ENCODE measurements around the gene CD34. TPM values are rescaled to one million over a fixed set of nuclear protein-coding genes. Genes with fewer than 3 reads are reported as not detected.
"Not testable (repeated sequence)": the region's sequence is repeated elsewhere in the genome, so short reads cannot be mapped to it uniquely, and the experiment has no call there.

CD34 gene, protein sequence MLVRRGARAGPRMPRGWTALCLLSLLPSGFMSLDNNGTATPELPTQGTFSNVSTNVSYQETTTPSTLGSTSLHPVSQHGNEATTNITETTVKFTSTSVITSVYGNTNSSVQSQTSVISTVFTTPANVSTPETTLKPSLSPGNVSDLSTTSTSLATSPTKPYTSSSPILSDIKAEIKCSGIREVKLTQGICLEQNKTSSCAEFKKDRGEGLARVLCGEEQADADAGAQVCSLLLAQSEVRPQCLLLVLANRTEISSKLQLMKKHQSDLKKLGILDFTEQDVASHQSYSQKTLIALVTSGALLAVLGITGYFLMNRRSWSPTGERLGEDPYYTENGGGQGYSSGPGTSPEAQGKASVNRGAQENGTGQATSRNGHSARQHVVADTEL
- total RNA-seq (2014; rRNA removed; shearing (Covaris generic)): 0.06 TPM in 1 of 2 replicates, not detected in the other

DNA sequence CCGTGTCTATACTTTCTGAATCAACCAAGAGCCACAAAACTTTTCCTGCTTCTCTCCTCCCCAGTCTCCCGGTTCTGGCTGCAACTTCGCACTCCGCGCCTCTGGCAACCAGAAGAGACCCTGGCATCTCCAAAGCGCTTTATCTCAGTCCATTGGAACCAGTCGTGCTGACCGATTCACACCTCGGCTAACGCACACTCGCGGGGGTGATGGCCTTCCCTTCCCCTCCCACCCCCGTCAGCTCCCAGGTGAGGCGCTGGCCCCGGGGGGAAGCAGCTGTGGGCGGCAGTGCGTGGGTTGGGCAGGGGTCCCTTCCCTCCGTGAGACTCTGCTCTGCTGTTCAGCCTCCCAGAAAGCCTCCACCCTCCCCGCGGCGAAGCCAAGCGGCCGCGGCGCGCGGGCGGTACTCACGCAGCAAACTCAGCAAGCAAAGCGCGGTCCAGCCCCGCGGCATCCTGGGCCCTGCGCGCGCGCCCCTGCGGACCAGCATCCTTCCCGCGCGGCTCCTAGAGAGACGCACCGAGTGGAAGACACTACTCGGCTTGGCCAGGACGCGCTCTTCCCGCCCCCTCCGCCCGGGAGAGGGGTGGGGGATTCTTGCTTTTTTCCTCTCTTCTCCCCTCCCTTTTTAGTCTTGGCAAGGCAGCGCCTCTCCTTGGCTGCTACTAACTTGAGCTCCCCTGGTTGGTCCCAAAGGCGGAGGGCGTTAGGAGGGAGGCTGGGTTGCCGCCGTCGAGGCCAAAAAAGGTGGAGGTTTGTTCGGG lies at the start of gene CD34:
Gene CD34 (minus strand): TSS at position 535 of the 764 bp plus-strand sequence. CDS start 45 bp downstream, at position 490.
- DNase-seq (ENCODE audit: low spot score): no peak

DNA sequence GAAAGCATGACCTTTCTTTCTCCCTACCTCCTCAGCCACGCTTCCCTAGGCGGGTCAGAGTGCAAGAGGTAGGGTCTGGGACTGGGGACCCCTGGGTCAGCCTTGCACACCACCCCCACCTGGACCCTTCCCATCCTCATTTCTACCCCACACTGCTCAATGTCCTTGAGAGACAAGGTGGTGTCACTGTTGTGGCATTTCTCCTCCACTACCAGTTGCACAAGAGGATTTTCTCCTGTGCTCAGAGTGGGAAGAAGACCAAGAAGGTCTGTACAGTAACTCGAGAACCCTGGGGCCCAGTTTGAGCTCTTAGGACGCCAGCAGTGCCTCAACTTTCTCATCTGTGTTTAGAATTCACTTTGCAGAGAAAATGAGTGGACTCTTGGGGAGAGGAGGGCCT lies 49.4 kb upstream of the CD34 start:
- DNase-seq (ENCODE audit: low spot score): no peak

DNA sequence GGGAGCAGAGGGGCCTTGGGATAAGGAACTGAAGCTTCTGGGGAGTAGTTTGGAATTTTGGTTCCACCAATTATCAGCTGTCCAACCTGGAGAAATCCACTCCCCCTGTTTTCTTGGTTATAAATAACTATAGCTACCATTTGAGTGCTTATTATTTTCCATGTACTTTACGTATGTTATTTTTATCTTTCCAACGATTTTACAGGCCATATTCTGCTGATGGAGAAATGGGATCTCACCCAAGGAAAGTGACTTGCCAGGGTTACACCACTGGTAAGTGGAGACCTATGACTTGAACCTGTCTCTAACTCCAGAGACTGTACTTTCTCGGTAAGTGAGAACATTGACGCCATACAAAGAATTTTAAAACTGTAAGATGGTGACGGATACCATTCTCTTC lies 49.0 kb upstream of the CD34 start:
- no peak for DNase-seq (ENCODE audit: low spot score)

DNA sequence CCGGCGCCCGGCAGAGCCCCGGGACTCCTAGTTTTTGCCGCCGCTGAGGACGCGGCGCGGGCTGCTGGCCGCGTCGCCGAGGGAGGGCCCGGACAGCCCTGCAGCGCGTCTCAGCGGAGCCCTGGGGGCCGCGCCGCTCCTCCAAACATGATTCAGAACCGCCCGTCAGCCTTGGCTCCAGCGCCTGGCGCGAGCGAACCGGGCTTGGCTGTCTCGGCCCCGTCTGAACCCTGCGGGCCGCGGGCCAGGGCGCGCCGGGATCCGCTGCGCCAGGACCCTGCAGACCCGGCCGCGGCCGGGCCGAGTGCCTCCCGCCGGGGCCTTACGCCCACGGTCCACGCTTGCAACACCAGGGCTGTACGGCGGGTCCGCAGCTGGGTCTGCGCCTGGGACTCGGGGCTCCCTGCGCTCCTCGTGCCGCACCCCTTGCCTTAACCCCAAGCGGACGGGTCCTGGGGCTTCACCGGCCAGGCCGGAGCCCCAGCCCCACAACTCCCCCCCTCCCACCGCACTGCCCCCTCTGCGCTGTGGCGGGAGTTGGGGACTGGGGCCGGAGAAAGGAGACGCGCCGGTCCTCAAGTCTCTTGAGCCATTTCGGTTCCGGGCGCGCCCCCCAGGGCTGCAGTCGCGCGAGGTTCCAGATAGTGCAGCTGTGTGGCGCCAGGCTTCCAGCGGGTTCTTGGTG lies 48.4 kb upstream of the CD34 start:
- no peak for DNase-seq (ENCODE audit: low spot score)

DNA sequence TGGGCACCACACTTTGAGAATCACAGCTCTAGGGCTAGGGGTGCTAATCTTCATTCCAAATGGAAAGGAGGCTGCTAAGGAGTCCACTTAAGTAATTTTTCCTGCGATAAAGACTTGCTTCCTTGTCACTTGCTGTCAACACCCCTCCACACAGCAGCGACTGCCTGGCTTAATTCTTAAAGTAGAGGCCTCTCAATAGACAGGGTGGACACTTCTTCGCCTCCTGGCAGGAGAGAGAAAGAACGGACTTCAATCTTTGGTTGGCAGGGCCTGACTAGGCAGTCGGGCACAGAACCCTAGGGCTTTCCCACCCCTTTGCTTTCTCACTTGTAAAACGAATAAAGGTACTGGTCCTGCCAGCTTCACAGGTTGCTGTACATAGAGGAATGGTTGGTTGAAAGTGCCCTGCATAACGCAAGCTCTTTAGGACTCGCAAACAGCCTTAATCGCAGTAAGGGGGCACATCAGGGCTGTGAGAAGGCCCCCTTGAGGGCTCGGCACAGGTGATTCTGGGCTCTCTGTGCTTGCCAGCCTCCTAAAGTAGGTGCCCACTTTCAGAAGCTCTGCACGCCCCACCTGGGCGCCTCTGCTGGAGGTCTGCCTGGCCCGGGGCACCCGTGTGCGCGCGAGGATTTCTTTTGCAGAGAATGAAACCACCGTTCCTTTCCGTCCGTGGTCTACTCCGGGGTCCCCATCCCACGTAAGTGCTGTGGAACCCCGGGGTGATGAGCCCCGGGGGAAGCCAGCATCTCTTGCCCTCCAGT lies 47.6 kb upstream of the CD34 start:
- no peak for DNase-seq (ENCODE audit: low spot score)

DNA sequence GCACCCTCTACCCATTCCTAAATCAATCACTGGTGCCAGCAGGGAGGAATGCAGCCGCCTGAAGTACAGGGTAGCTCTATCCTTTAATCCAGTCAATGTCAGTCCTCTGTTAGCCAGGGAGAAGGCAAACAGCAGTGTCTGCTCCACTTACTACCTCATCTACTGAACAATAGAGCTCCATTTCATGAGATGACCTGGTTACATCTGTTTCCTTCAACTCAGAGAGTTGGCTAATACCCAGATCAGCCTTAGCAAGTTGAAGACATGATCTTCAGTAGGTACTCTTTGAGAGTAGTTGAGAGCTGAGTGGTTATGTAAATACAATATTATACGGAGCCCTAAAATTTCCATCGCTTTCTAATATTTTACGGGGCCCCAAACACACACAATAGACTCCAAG lies 46.1 kb upstream of the CD34 start:
- no peak for DNase-seq (ENCODE audit: low spot score)

DNA sequence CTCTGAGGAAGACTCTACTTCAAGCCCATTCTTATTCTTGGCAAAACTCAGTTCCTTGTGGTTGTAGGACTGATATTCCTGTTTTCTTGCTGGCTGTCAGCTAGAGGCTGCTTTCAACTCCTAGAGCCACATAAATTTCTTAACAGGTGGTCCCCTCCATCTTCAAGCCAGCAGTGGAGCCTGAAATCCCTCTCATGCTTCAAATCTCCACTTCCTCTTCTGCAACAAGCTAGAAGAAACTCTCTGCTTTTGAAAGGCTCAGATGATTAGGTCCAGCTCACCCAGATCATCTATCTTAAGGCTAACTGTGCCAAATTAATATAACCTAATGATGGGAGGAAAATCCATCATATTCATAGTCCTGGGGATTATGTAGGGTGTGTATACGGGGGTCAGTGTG lies 43.2 kb upstream of the CD34 start:
- DNase-seq (ENCODE audit: low spot score): no peak

DNA sequence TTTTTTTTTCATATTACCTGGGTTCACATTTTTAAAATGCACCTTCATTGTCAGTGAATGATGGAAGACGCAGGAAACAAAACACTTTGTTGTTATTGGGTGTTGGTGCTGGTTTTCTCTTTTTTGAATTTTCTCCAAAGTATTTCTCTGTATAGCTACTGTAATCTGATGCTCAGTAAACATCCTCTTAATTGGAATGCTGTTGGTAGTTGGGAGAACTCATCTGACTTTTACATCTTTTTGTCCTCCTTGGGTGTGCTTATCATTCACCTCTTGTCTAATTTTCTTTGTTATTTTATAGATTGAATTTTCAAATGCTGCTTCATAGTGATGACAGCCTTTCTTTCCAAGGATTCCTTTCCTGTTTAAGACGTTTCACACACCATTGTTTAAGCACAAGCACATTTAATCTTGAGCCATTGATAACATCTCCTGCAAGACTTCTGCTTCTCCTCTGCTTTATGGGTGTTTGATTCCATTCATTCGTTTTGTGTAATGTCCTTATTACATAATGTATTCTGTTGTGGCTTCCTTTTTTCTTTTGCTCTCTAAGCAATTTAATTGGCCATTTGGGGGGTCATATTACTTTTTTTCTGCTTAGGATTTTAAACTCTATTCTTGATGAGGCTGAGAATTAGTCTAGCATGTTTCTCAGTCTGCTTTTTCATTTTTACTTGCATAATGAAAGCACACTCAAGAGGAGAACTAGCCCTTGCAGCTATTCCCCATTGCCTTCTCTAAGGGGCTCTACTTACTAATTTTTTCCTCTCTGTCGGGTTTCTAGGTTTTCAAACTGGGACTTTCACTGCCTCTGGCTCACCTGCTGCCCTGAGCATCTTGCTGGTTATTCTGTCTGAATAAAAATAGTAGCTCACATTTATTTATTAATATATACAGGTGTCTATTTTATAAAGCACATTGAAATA lies 42.0 kb upstream of the CD34 start:
- DNase-seq (ENCODE audit: low spot score): no peak

DNA sequence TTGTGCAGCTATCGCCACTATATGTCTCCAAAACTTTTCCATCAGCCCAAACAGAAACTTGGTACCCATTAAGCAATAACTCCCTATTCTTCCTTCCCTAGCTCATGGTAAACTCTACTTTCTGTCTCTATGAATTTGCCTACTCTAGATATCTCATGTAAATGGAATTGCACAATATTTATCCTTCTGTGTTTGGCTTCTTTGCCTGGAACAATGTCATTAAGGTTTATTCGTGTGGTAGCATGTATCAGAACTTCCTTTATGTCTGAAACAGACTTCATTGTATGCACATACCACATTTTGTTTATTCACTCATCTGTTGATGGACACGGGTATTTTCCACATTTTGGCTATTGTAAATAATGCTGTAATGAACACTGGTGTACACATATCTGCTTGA lies 40.7 kb upstream of the CD34 start:
- no peak for DNase-seq (ENCODE audit: low spot score)

DNA sequence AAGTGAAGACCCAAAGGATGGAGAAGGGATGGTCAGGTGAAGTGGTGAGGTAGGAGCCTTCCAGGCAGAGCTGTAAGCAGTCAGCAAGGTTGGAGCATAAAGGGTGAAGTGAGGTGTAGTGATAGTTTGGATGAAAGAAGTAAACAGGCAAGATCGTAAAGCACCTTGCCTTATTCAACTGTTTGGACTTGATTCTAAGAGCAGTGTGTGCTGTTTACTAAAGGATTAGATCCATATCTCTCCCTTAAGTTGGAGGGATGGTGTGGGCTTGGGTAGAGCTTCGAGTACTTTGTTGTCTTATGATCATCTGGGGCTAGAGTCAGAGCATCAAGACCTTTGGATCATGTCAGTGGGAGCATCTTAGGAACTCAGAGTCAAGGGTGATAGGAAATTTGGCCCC lies 39.8 kb upstream of the CD34 start:
- no peak for DNase-seq (ENCODE audit: low spot score)

DNA sequence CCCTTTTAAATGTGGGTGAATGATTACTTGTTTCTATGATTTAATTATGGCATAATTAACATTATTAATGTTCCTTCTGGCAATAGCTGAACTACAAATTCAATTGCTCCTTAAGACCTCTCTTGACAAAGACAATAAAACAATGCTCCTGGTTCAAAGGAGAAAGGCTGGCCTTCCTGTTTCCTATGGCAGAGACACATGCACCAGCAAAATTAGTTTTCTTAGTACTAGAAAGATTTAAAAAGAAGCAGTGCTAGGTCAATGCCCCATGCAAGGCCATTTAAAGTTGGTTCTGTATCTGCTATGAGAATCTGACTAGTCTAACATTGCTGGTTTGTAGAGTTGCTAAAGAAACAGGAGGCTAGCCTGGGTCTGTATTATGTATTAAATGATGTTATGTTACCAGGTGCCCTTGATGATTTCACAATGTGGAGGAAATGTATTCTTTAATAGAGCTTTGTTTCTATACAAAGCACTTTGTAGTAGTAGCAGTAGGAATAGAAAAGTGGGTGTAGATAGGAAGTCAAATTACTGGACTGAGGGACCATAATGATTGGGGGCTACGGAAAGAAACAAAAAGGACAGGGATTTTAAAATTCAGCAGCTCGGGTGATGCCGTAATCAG lies 38.8 kb upstream of the CD34 start:
- DNase-seq (ENCODE audit: low spot score): no peak

DNA sequence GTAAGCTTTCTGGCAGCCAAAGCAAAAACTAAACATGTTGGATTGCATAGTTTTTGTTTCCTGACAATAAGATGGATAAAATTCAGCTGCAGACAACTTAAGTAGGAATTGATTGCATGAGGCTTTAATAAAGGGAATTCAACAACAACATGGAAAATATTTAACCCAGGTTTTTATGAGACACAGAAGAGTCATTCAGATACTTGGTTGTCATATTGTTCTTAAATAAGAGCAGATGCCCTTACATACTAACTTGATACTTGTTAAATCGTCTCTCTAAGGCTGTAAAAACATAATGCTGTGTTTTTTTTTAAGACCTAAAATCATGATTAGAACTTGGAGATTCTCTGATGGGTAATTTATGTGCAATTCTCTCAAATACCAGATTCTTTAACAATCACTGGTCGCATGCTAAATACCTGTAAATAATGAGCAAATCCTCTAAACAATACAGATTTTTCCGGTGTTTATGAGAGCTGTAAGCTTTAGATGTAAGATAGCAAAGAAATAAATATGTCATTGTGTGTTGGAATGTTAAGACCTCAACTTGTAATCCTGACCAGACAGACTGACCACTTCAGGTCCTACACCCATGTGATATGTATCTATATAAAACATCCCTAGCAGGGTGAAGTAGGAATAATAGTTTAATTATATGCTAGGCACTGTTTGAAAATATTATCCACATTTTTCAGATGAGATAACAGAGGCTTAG lies 37.8 kb upstream of the CD34 start:
- no peak for DNase-seq (ENCODE audit: low spot score)

DNA sequence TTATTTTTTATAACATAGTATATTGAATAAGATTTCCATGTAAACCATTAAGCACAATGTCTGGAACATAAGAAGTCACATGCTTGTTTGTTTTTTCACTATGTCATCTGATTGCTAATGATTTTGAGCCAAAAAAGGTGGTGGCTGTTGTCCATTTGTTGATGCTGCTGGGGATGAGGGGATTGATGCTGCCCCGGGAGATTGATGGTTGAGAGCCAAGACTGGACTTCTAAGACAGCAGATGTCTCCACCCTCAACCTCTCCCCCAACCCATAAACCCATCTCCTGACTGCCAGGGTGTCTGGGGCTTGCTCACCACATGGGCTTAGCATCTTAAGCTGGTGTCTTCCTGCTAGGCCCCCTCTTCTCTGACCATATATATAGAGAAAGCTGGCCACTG lies 35.8 kb upstream of the CD34 start:
- DNase-seq (ENCODE audit: low spot score): no peak

DNA sequence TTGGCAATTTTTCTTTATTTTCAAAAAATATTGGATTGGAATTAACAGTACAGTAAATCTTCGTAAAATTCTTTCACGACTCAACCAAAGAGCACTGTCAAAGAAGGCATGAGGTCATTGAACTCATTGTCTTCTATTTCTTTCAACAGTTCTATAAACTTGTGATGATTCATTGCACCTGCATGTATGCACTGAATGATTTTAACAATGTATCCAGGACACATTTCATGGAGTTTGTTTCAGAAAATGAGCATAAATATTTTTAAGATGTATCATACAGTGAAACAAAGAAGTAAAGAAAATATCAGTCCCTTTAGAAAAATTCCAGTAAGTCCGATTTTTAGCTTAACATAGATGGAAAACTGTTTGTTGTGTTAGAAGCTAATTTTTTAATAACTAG lies 33.6 kb upstream of the CD34 start:
- no peak for DNase-seq (ENCODE audit: low spot score)

DNA sequence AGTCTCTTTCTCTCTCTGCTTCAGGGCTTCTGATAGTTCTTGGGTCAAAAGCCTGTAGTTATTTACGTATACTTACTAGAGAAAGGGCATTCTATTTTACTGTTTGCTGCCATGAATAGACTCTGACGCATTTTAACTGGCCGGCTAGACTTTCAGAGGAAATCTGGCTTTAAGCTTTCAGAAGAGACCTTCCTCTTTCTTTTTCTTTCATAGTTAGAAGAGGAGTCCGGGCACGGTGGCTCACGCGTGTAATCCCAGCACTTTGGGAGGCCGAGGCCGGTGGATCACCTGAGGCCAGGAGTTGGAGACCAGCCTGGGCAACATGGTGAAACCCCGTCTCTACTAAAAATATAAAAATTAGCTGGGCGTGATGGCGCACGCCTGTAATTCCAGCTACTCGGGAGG lies 31.4 kb upstream of the CD34 start:
- not testable (repeated sequence) for DNase-seq (ENCODE audit: low spot score)

DNA sequence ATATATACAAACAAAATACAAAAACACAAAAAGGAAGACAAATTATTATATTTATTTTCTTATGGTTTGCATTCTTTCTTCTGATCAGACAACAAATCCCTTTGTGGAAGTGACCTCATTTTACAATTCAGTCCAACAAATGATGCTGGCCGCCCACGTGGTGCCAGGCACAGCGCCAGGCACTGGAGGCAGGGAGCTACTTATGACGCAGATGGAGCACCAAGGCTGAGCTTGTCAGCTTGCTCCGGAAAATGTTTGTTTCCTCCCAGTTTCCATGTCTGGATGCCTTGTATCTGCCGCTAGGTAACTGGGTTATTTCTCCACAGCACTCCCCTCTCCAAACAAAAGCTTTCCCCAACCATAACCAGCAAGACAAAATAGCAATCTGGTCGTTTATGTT lies 30.7 kb upstream of the CD34 start:
- DNase-seq (ENCODE audit: low spot score): peak; percentile 19

DNA sequence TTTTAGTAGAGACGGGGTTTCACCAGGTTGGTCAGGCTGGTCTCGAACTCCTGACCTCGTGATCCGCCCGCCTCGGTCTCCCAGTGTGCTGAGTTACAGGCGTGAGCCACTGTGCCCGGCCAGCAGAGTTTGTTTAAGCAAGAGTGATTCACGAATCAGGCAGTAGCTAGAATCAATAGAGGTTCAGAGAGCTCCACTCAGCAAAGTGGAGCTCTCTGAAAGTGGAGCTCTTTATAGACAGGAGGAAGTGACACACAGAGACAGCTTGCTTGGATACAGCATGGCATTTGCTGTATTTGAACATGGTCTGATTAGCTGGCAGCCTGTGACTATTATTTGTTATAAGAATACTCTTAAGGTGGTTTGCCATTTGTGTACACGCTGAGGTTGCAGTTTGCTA lies 27.1 kb upstream of the CD34 start:
- no peak for DNase-seq (ENCODE audit: low spot score)

DNA sequence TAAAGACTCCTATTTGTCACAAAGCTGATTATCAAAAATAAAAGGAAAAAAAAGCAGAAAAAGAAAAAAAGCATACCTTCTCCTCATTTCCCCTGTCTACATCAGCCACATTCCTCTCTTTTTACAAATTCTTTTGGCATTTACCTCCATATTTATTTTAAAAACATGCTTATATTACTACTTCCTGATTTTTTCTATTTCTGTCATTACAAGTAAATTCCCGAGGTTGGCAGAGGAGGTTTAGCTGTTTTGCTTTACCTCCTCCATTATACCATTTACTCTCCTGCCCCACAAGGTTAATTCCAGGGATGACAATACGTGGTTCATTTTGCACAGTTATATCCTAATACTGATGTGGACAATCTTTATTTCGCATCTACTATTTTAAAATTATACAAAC lies 26.3 kb upstream of the CD34 start:
- no peak for DNase-seq (ENCODE audit: low spot score)

DNA sequence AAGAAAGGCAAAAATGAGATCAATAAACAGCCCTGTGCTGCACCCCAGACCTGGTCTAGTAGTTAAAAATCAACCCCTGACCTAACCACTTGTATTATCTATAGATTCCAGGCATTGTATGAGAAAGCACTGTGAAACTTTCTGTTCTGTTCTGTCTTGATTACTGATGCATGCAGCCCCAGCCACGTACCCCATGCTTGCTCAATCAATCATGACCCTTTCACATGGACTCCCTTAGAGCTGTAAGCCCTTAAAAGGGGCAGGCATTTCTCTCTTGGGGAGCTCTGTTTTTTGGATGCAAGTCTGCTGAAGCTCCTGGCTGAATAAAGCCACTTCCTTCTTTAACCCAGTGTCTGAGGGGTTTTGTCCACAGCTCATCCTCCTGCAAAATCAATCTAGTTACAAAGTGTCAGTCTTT lies 24.2 kb upstream of the CD34 start:
- no peak for DNase-seq (ENCODE audit: low spot score)
